Measurements from ENCODE around the gene CISH.

Gene CISH

GRCh38 chr3:50587373-50587772, 24.2 kb downstream of the CISH start:
- no peak overlapping the region for H3K18ac ChIP-seq (ENCODE audit: low read length)
- peaks cover 10% of the 10 kb centered on the region for H3K79me1 ChIP-seq (ENCODE audit: low read length)
- H3K4me3 ChIP-seq (ENCODE audit: low read depth, low read length), result no peak overlapping the region
- WGBS (ENCODE audit: extremely low coverage, insufficient coverage, insufficient read length), result no CpG with 5 or more reads among the region's 6 CpGs
- H2BK5ac ChIP-seq (ENCODE audit: low read depth, low read length, poor library complexity), result no peak overlapping the region
- DNase-seq, result no peak
- H3K36me3 ChIP-seq (ENCODE audit: control insufficient read depth in 1 of 2, insufficient read depth in 2 of 2, low read length in 2 of 2), result peaks cover 0 to 3% of the 10 kb centered on the region in 2 experiments
- no peak overlapping the region for H2BK120ac ChIP-seq (ENCODE audit: insufficient read depth, low read length, poor library complexity)
- H3K4me2 ChIP-seq (ENCODE audit: low read length), result no peak overlapping the region
- no peak overlapping the region for H4K12ac ChIP-seq (ENCODE audit: low read depth, low read length)
- H3K9me3 ChIP-seq (ENCODE audit: insufficient read depth, low read depth, low read length), result no peaks in the 10 kb centered on the region
- H2AFZ ChIP-seq (ENCODE audit: insufficient read depth, low read length, poor library complexity), result no peak overlapping the region
- peaks cover 10 to 11% of the 10 kb centered on the region in 2 experiments for H3K4me1 ChIP-seq (ENCODE audit: control insufficient read depth in 1 of 2, insufficient read depth in 2 of 2, low read length in 2 of 2)
- H3K9ac ChIP-seq (ENCODE audit: low read length), result no peak overlapping the region
- H4K91ac ChIP-seq (ENCODE audit: low read depth, low read length), result no peak overlapping the region
- H3K14ac ChIP-seq (ENCODE audit: low read length), result no peak overlapping the region
- H3K4ac ChIP-seq (ENCODE audit: low read depth, low read length), result no peak overlapping the region
- no peak overlapping the region for H2AK5ac ChIP-seq (ENCODE audit: low read length)
- H3K27me3 ChIP-seq (ENCODE audit: insufficient read depth, low read length), result no peaks in the 10 kb centered on the region
- H3K79me2 ChIP-seq (ENCODE audit: control insufficient read depth, insufficient read depth, low read length, poor library complexity), result peaks cover 3% of the 10 kb centered on the region
- H4K8ac ChIP-seq (ENCODE audit: low read depth, low read length), result no peak overlapping the region
- no peak overlapping the region for H3K27ac ChIP-seq (ENCODE audit: low read depth, low read length)
- no peak overlapping the region for H2BK12ac ChIP-seq (ENCODE audit: low read length)
- no peak overlapping the region for H3K23ac ChIP-seq (ENCODE audit: low read length)

- Histone ChIP-seq H3K79me1 (ENCODE audit: low read length) (peaks cover 10% of the 10 kb centered on the region), H3K18ac (ENCODE audit: low read length) (no peak overlapping the region), H3K4ac (ENCODE audit: low read depth, low read length) (no peak overlapping the region), H3K27ac (ENCODE audit: low read depth, low read length) (no peak overlapping the region), H2BK5ac (ENCODE audit: low read depth, low read length, poor library complexity) (no peak overlapping the region), H3K9me3 (ENCODE audit: insufficient read depth, low read depth, low read length) (no peaks in the 10 kb centered on the region), H3K23ac (ENCODE audit: low read length) (no peak overlapping the region), H4K8ac (ENCODE audit: low read depth, low read length) (no peak overlapping the region), H3K4me1 (ENCODE audit: control insufficient read depth in 1 of 2, insufficient read depth in 2 of 2, low read length in 2 of 2) (peaks cover 10 to 11% of the 10 kb centered on the region in 2 experiments), H2AK5ac (ENCODE audit: low read length) (no peak overlapping the region), H3K79me2 (ENCODE audit: control insufficient read depth, insufficient read depth, low read length, poor library complexity) (peaks cover 3% of the 10 kb centered on the region), H3K14ac (ENCODE audit: low read length) (no peak overlapping the region), H2AFZ (ENCODE audit: insufficient read depth, low read length, poor library complexity) (no peak overlapping the region), H3K27me3 (ENCODE audit: insufficient read depth, low read length) (no peaks in the 10 kb centered on the region), H3K9ac (ENCODE audit: low read length) (no peak overlapping the region), H4K91ac (ENCODE audit: low read depth, low read length) (no peak overlapping the region), H4K12ac (ENCODE audit: low read depth, low read length) (no peak overlapping the region), H2BK12ac (ENCODE audit: low read length) (no peak overlapping the region), H2BK120ac (ENCODE audit: insufficient read depth, low read length, poor library complexity) (no peak overlapping the region), H3K4me3 (ENCODE audit: low read depth, low read length) (no peak overlapping the region), H3K4me2 (ENCODE audit: low read length) (no peak overlapping the region), H3K36me3 (ENCODE audit: control insufficient read depth in 1 of 2, insufficient read depth in 2 of 2, low read length in 2 of 2) (peaks cover 0 to 5% of the 10 kb centered on the region in 2 experiments)
- no CpG with 5 or more reads among the region's 3 CpGs for WGBS (ENCODE audit: extremely low coverage, insufficient coverage, insufficient read length)
- no peak for DNase-seq
These were observed 24.9 kb downstream of the CISH start for GRCh38 chr3:50586763-50587070.

- WGBS (ENCODE audit: extremely low coverage, insufficient coverage, insufficient read length), result no CpG with 5 or more reads among the region's 6 CpGs
- H2BK5ac ChIP-seq (ENCODE audit: low read depth, low read length, poor library complexity), result no peak overlapping the region
- no peak overlapping the region for H3K18ac ChIP-seq (ENCODE audit: low read length)
- H2BK12ac ChIP-seq (ENCODE audit: low read length), result no peak overlapping the region
- no peak overlapping the region for H4K8ac ChIP-seq (ENCODE audit: low read depth, low read length)
- H2AFZ ChIP-seq (ENCODE audit: insufficient read depth, low read length, poor library complexity), result no peak overlapping the region
- no peak overlapping the region for H3K27ac ChIP-seq (ENCODE audit: low read depth, low read length)
- peaks cover 2 to 7% of the 10 kb centered on the region in 2 experiments for H3K36me3 ChIP-seq (ENCODE audit: control insufficient read depth in 1 of 2, insufficient read depth in 2 of 2, low read length in 2 of 2)
- no peak for DNase-seq
- no peak overlapping the region for H3K4ac ChIP-seq (ENCODE audit: low read depth, low read length)
- no peak overlapping the region for H3K4me2 ChIP-seq (ENCODE audit: low read length)
- no peak overlapping the region for H4K12ac ChIP-seq (ENCODE audit: low read depth, low read length)
- no peak overlapping the region for H3K23ac ChIP-seq (ENCODE audit: low read length)
- no peaks in the 10 kb centered on the region for H3K27me3 ChIP-seq (ENCODE audit: insufficient read depth, low read length)
- H2AK5ac ChIP-seq (ENCODE audit: low read length), result no peak overlapping the region
- no peak overlapping the region for H4K91ac ChIP-seq (ENCODE audit: low read depth, low read length)
- H3K9ac ChIP-seq (ENCODE audit: low read length), result no peak overlapping the region
- H3K79me1 ChIP-seq (ENCODE audit: low read length), result peaks cover 10% of the 10 kb centered on the region
- H3K79me2 ChIP-seq (ENCODE audit: control insufficient read depth, insufficient read depth, low read length, poor library complexity), result peaks cover 3% of the 10 kb centered on the region
- H3K9me3 ChIP-seq (ENCODE audit: insufficient read depth, low read depth, low read length), result no peaks in the 10 kb centered on the region
- H2BK120ac ChIP-seq (ENCODE audit: insufficient read depth, low read length, poor library complexity), result no peak overlapping the region
- H3K4me1 ChIP-seq (ENCODE audit: control insufficient read depth in 1 of 2, insufficient read depth in 2 of 2, low read length in 2 of 2), result peaks cover 10 to 11% of the 10 kb centered on the region in 2 experiments
- H3K4me3 ChIP-seq (ENCODE audit: low read depth, low read length), result no peak overlapping the region
- H3K14ac ChIP-seq (ENCODE audit: low read length), result no peak overlapping the region
These were observed 25.4 kb downstream of the CISH start for GRCh38 chr3:50585919-50586762.

DNA sequence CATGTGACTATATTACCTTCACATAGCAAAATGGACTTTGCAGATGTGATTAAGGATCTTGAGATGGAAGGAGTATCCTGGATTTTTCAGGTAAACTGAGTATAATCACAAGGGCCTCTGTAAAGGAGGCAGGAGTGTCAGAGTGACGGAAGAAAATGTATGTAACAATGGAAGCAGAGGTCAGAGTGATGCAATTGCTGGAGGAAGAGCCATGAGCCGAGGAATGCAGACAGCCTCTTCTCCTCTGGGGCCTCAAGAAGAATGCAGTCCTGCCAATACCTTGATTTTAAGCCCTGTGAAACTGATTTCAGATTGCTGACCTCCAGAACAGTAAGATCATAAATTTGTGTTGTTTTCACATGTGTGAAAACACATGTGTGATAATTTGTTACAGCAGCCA, 27.2 kb downstream of the CISH start:
- Histone ChIP-seq H4K91ac (ENCODE audit: low read depth, low read length) (peak overlapping the region; percentile 56), H3K4me1 (ENCODE audit: control insufficient read depth in 1 of 2, insufficient read depth in 2 of 2, low read length in 2 of 2) (peaks cover 10 to 11% of the 10 kb centered on the region in 2 experiments), H3K4me2 (ENCODE audit: low read length) (no peak overlapping the region), H3K27ac (ENCODE audit: low read depth, low read length) (no peak overlapping the region), H2BK5ac (ENCODE audit: low read depth, low read length, poor library complexity) (no peak overlapping the region), H3K9me3 (ENCODE audit: insufficient read depth, low read depth, low read length) (no peaks in the 10 kb centered on the region), H2AK5ac (ENCODE audit: low read length) (no peak overlapping the region), H3K4ac (ENCODE audit: low read depth, low read length) (no peak overlapping the region), H3K79me1 (ENCODE audit: low read length) (peaks cover 10% of the 10 kb centered on the region), H3K27me3 (ENCODE audit: insufficient read depth, low read length) (no peaks in the 10 kb centered on the region), H3K14ac (ENCODE audit: low read length) (no peak overlapping the region), H3K9ac (ENCODE audit: low read length) (no peak overlapping the region), H3K79me2 (ENCODE audit: control insufficient read depth, insufficient read depth, low read length, poor library complexity) (peaks cover 3% of the 10 kb centered on the region), H3K36me3 (ENCODE audit: control insufficient read depth in 1 of 2, insufficient read depth in 2 of 2, low read length in 2 of 2) (peaks cover 2 to 19% of the 10 kb centered on the region in 2 experiments), H4K8ac (ENCODE audit: low read depth, low read length) (peak overlapping the region; percentile 59), H4K12ac (ENCODE audit: low read depth, low read length) (no peak overlapping the region), H3K18ac (ENCODE audit: low read length) (no peak overlapping the region), H3K23ac (ENCODE audit: low read length) (no peak overlapping the region), H2AFZ (ENCODE audit: insufficient read depth, low read length, poor library complexity) (no peak overlapping the region), H3K4me3 (ENCODE audit: low read depth, low read length) (no peak overlapping the region), H2BK120ac (ENCODE audit: insufficient read depth, low read length, poor library complexity) (no peak overlapping the region), H2BK12ac (ENCODE audit: low read length) (peak overlapping the region; percentile 6)
- peak; percentile 52 to 71 for DNase-seq
- WGBS (ENCODE audit: extremely low coverage, insufficient coverage, insufficient read length), result no CpG with 5 or more reads among the region's 2 CpGs

All from trophoblast cell (in vitro differentiated cells and primary cell).